HG03064 (cell line): ENCODE data around the gene ITPKA.
"Not testable (repeated sequence)": the region's sequence is repeated elsewhere in the genome, so short reads cannot be mapped to it uniquely, and the experiment has no call there.

Experiments
- ATAC-seq: cut with Tn5 transposase; IDR thresholded peaks from one replicate; pipeline ENCODE4 v1.9.1; 2021; ENCODE audit warnings: low read depth; ENCODE audit not compliant: unreplicated experiment

The ITPKA gene

GRCh38 chr15:41493205-41493901 lies at the start of gene ITPKA:
TSS of gene ITPKA (plus strand) at chr15:41493874. CDS start at chr15:41493928, 54 bp downstream.
- peak; percentile 69 for ATAC-seq

GRCh38 chr15:41445399-41445798 lies 48.3 kb upstream of the ITPKA start:
- ATAC-seq = no peak

GRCh38 chr15:41462084-41462795 lies 31.4 kb upstream of the ITPKA start:
- ATAC-seq = no peak

GRCh38 chr15:41464889-41465580 lies 28.6 kb upstream of the ITPKA start:
- no peak for ATAC-seq

GRCh38 chr15:41465822-41466421 lies 27.8 kb upstream of the ITPKA start:
- no peak for ATAC-seq

- no peak for ATAC-seq
Observed at GRCh38 chr15:41466711-41467110, 27.0 kb upstream of the ITPKA start.

- not testable (repeated sequence) for ATAC-seq
Observed at GRCh38 chr15:41469644-41470043, 24.0 kb upstream of the ITPKA start.

- no peak for ATAC-seq
Observed at GRCh38 chr15:41473418-41473817, 20.3 kb upstream of the ITPKA start.

- ATAC-seq = no peak
Observed at GRCh38 chr15:41474436-41474835, 19.2 kb upstream of the ITPKA start.

- no peak for ATAC-seq
Observed at GRCh38 chr15:41474941-41475340, 18.7 kb upstream of the ITPKA start.

GRCh38 chr15:41476416-41477048 lies 17.1 kb upstream of the ITPKA start:
- no peak for ATAC-seq

- ATAC-seq = no peak
Observed at GRCh38 chr15:41480396-41481140, 13.1 kb upstream of the ITPKA start.

GRCh38 chr15:41482110-41482877 lies 11.4 kb upstream of the ITPKA start:
- ATAC-seq = no peak

- no peak for ATAC-seq
Observed at GRCh38 chr15:41483115-41483514, 10.6 kb upstream of the ITPKA start.

- ATAC-seq = no peak
Observed at GRCh38 chr15:41483519-41483918, 10.2 kb upstream of the ITPKA start.

- no peak for ATAC-seq
Observed at GRCh38 chr15:41484937-41485625, 8.6 kb upstream of the ITPKA start.

GRCh38 chr15:41486286-41486685 lies 7.4 kb upstream of the ITPKA start:
- no peak for ATAC-seq

GRCh38 chr15:41487381-41487780 lies 6.3 kb upstream of the ITPKA start:
- no peak for ATAC-seq

- ATAC-seq = no peak
Observed at GRCh38 chr15:41487802-41488201, 5.9 kb upstream of the ITPKA start.
